Stimulated activated CD4-positive, alpha-beta T cell treated with anti-CD3 and anti-CD28 coated beads, Interleukin-12 subunit alpha, Interleukin-12 subunit beta, amount 100 ng/mL, for 24 hours (primary cell): ENCODE measurements around the gene CFD.
A peak's percentile ranks its signal among the peaks of the same experiment; 100 is the strongest.
"Not testable (repeated sequence)": the region's sequence is repeated elsewhere in the genome, so short reads cannot be mapped to it uniquely, and the experiment has no call there.

Source experiments
- DNase-seq, 2 experiments: peaks; one replicate each; pipeline ENCODE4 v3.0.0-alpha.2; 2020; ENCODE audit warnings: low read depth in 2 of 2

CFD gene

DNA sequence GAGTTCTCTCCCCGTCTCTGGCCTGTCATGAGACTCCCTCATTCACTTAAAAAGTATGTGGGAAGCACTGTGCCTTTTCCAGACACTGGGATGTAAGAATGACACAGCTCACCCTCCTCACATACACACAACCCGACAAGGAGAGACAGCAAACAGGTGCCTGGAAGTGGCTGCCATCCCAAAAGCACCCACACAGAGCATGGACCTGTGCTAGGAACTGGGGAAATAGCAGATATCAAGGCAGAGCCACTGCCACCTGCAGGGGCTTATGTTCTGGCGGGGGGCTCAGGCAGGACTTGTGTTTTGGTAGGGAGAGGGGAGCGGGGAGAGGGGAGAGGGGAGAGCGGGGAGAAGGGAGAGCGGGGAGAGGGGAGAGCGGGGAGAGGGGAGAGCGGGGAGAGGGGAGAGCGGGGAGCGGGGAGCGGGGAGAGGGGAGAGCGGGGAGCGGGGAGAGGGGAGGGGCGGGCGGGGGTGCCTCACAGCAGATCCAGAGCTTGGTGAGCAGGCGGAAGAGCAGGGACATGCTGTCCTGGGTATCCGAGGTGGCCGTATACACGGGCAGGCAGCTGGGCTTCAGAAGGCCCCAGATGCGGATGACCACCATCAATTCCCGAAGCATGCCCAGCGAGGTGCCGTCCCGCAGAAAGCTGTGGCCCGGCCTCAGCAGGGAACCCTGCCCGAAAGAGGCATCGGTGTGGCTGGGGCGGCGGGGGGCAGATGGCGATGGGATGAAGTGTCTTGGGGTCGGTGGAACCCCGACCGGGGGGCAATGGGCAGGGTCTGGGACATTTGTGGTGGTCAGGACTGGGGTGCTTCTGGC is 12.2 kb downstream of the CFD start:
- no peak for DNase-seq

DNA sequence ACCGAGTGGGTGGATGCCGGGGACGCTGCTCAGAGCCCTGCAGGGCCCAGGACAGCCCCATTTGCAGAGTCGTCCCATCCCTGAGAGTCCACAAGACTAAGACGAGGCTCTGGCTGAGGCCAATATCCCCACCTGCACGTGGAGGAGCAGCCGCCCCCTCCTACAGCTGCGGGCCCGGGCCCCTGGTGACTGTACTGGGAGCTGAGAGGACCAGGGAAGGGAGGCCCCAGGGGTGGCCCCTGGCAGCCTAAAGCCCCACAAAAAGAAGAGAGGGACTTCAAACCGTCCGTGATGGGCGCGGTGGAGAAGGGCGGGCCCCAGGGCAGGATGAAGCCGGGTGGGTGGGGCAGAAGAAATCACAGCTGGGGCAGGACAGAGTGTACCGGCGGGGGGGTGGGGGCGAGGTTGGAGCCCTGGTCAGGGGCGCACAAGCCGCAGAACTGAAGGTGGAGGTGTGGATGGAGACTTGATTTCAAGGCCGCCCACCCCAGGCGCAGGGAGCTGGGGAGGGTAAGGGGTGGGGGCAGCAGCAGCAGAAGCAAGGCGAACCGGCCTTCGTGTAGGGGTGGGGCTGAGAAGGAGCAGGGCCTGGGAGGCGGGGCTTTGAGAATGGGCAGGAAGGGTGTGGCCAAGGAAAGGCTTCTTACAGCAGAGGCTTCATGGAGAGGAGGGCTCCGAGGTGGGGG is 12.9 kb downstream of the CFD start:
- DNase-seq = peak in 1 of 2 experiments; percentile 74

DNA sequence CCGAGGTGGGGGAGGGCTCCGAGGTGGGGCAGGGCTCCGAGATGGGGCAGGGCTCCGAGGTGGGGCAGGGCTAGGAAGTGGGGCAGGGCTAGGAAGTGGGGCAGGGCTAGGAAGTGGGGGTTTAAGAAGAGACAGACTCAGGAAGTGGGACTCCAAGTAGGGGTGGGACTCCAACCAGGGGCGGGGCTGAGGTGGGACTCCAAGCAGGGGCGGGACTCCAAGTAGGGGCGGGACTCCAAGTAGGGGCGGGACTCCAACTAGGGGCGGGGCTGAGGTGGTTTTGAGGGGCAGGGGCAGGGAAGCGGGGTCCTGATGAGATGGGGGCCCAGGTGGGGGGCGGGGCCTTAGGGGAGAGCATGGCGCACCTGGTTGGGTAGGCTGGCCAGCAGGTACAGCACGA is 13.6 kb downstream of the CFD start:
- peak in 1 of 2 experiments; percentile 43 for DNase-seq

DNA sequence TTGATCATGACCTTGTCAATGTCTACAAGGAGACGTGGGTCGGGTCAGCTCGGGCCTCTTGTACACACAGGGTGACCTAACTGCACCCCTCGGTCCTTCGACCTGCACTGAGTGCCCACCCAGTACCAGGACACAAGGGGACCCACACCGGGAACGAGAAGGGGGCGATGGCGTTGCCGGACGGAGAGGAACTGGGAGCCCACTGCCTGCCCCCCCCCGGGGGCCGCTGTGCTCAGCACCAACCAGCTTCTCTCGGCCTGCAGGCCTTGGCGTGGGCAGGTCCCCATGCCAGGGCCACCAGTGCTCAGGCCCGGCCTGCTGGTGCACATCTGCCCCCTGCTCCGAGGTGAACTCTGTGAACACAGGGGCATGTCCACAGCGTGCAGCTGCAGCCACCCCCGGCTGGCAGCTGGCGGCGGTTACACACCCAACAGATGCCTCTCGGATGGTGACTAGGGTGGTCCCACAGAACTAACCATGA is 14.1 kb downstream of the CFD start:
- no peak for DNase-seq

DNA sequence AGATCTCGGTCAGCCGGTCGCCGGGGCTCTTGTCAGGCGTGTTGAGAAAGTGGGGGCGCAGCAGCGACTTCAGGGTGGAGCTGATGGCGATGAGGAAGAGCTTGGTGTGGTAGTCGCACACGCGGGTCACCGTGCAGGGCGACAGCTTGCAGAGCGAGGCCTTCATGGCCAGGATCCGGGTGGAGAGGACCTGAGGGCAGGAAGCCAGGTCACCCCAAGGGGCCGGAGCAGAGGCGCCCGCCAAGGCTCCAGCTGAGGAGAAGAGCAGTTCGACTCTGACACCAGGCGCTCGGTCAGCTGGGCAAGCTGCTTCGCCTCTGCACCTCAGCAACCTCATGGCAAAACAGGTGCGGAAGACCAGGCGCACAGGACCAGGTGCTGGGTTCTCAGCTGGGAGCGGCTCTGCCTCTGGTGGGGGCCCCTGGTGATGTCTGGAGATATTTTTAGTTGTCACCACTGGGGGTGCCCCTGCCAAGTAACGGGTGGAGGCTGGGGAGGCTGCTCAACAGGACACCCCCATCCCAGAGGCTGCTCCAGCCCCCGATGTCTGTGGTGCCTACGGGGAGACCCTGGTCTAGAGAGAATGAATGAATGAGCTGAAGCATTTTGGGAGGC is 15.9 kb downstream of the CFD start:
- DNase-seq = no peak

DNA sequence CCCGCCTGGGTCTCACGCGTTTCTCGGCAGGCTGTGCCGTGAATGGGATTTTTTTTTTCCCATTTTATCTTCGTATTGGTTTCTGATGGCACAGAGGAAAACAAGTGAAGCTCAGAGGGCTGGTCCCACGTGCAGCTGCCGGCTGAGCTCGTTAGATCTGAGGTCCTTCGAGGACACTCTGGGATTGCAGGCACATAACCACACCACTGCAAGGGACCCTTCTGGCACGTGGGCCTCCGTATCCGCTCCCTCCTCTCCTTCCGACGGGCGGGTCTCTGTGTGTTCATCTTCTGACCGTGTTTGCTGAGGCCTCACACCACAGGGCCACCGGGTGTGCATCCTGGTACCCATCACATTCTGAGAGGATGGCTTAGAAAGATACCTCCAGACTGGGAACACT is 16.6 kb downstream of the CFD start:
- no peak for DNase-seq

DNA sequence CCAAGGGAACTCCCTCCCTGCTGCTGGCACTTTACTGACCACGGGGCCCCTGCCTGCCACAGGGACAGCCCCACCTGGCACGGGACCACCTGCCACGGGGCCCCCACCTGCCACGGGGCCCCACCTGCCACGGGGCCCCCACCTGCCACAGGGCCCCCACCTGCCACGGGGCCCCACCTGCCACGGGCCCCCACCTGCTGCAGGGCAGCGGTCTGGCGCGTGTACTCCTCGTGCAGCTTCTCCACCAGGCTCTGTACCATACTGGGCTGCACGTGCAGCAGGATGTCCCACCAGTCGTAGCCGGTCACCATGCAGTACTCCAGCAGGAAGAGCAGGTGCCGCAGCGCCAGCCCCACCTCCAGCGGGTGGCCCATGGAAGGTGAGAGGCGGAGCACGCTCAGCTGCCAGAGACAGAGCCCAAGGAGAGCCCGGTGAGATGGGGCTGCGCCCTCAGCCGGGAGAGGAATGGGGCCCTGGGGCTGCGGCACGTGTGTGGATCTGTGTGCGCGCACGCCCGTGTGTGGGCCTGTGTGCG is 17.4 kb downstream of the CFD start:
- DNase-seq = no peak

DNA sequence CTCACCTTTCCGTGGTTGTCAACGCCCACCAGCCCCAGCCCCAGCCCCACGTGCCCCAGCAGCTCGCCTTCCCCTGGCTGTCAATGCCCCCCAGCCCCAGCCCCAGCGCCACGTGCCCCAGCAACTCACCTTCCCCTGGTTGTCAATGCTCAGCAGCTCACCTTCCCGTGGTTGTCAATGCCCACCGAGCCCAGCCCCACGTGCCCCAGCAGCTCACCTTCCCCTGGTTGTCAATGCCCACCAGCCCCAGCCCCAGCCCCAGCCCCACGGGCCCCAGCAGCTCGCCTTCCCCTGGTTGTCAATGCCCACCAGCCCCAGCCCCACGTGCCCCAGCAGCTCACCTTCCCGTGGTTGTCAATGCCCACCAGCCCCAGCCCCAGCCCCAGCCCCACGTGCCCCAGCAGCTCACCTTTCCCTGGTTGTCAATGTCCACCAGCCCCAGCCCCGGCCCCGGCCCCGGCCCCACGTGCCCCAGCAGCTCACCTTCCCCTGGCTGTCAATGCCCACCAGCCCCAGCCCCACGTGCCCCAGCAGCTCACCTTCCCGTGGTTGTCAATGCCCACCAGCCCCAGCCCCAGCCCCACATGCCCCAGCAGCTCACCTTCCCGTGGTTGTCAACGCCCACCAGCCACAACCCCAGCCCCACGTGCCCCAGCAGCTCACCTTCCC is 18.7 kb downstream of the CFD start:
- DNase-seq = not testable (repeated sequence)

DNA sequence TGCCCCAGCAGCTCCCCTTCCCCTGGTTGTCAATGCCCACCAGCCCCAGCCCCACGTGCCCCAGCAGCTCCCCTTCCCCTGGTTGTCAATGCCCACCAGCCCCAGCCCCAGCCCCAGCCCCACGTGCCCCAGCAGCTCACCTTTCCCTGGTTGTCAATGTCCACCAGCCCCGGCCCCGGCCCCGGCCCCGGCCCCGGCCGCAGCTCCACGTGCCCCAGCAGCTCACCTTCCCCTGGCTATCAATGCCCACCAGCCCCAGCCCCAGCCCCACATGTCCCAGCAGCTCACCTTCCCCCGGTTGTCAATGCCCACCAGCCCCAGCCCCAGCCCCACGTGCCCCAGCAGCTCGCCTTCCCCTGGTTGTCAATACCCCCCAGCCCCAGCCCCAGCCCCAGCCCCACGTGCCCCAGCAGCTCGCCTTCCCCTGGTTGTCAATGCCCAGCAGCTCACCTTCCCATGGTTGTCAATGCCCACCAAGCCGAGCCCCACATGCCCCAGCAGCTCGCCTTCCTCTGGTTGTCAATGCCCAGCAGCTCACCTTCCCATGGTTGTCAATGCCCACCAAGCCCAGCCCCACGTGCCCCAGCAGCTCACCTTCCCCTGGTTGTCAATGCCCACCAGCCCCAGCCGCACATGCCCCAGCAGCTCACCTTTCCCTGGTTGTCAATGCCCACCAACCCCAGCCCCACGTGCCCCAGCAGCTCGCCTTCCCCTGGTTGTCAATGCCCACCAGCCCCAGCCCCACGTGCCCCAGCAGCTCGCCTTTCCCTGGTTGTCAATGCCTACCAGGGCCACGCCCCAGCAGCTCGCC is 19.5 kb downstream of the CFD start:
- not testable (repeated sequence) for DNase-seq

DNA sequence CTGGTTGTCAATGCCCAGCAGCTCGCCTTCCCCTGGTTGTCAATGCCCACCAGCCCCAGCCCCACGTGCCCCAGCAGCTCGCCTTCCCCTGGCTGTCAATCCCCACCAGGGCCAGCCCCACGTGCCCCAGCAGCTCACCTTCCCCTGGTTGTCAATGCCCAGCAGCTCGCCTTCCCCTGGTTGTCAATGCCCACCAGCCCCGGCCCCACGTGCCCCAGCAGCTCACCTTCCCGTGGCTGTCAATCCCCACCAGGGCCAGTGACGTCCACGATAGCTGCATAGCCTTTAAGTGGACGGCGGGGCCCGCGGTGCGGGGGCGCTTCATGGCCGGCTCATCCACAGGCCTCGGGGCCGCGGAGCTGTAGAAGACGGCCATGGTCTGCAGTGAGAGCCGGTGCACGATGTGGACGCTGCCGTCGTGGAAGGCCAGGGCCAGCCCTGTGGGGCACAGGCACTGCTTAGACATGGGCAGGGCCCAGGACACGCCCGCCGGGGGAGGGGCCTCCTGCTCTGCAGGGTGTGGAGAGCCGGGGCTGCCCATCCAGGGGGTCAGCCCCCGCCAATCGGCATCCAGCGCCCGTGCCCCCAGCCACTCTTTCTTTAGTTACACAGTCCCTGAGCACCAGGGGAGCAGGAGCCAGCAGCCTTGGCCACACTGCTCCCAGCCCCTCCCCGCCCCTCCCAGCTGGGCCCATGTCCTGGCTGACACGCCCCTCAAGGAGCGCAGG is 20.4 kb downstream of the CFD start:
- no peak for DNase-seq

DNA sequence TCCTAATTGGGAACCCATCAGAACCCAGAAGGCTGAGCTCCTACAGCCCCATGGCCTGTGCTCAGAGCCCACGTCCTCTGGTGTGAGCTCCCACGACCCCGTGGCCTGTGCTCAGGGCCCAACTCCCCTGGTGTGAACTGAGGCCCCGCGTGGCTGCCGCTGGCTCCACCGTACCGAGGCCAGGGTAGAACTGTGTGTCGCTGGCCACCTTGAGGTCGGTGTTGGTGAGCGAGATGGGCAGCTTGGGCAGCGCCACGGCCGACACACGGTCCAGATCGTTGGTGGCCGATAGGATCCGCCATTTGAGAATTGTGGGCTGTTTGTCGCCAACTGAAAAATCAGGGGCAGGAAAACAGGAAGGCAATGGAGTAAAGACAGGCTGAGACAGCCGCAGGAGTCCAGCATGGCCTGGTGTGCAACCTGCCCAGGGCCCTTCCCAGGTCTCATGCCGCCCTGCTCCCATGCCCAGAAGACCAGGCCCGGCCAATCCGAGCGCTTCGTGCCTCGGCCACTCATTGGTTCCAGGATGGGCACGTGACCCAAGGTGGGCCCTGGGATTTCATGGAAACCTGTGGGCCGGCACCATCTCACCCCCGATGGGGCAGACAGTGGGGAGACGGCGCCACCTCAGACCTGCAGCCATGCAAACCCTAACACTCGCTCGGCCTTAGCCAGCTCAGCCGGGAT is 22.1 kb downstream of the CFD start:
- no peak for DNase-seq

DNA sequence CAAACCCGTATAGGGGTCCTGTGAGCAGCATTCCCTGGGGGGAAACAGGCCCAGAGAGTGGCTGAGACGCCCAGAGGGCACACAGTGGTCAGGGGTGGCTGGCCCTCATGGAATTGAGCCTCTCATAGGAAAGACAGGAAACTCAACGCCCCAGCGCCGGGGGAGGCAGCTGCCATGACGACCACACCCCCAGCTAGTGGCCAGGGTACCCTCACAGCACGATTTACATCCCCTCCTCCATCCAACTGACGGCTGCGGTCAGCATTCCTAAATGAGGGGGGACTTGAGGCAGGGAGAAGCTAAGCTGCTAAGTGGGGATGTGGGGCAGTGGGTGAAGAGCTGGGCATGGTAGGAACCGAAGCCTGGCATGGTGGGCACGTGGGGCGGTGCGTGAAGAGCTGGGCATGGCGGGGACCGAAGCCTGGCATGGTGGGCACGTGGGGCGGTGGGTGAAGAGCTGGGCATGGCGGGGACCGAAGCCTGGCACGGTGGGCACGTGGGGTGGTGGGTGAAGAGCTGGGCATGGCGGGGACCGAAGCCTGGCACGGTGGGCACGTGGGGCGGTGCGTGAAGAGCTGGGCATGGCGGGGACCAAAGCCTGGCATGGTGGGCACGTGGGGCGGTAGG is 23.5 kb downstream of the CFD start:
- DNase-seq = no peak

DNA sequence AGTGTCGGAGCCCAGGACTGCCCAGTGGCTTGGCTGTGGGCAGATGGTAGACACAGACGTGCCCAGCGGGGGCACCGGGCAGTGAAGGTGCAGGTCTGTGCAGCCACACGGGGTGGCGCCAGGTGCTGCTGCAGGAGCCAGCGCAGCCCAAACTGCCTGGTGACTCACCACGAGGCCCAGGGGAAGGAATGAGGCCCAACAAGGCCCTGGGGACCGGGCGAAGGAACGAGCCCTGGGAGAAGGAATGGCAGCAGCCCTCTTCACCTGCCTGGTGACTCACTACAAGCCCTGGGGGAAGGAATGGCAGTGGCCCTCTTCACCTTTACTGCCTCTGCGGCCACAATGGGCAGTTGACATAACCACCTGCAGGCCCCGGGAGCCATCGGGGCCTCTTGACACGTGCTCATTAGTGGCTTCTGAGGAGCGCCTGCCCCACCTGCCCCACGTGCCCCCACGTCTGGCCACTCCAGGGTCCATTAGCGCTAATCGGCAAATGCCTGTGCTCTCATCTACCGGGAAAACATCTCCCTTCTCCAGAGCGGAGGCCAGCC is 24.3 kb downstream of the CFD start:
- DNase-seq = no peak

DNA sequence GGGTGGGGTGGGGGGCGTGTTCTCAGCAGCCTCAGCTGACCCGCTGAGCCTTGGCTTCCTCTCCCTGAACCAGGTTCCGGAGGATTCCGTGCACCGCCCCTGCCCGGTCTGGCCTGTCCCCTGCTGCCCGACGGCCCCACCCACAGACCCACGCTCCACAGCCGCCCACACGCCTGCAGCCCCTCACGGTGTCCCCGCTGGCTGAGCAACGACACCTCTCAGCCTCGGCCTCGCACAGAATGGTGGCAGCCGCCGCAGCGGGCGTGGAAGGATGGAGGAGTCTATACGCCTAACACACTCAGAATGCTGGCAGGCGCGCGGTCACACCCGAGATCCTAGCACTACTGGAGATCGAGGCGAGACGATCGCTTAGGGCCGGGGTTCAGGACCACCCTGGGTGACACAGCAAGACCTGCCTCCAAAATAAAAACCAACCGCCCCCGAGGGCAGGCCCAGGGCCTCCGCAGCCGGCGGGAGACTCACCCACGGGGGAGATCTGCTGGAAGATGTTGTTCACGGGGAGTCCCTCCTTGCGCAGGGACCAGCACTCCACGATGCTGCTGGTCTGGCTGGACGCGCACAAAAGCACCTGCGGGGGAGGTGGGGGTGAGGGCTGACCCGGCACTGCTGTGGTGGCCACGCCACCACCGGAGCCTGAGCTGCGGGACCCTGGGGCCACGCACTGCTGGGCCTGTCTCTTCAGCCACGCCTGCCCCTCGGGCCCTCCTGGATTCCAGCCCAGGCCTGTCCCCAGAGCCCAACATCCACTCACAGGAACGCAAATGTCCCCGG is 25.2 kb downstream of the CFD start:
- DNase-seq = no peak

DNA sequence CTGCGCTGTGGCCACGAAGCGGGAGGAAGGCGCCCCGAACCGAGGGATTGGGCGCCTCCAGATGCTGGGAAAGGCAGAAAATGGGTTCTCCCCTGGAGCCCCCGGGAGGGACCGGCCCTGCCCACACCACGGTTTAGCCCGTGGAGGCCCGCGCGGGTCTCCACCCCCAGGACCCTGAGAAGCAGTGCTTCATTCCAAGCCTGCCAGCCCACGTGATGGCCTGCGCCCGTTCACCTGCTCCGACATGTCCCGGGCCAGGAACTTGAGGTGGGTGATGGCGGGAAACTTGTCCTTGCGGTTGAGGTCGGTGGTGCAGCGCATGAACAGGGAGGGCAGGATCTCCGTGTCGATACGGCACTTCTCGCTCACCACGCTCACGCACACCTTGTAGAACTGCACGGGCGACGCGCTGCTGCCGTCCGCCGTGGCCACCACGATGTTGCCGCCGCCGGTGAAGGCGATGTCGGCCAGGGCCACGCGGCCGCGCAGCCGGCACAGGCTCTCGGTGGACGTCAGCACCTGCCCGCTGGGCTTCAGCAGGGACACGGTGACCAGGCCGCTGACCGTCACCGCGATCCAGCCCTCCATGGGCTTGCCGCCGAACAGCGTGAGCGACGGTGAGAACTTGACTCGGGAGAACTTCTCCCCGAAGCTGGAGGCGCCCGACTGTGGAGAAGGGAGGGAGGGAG is 26.2 kb downstream of the CFD start:
- no peak for DNase-seq

DNA sequence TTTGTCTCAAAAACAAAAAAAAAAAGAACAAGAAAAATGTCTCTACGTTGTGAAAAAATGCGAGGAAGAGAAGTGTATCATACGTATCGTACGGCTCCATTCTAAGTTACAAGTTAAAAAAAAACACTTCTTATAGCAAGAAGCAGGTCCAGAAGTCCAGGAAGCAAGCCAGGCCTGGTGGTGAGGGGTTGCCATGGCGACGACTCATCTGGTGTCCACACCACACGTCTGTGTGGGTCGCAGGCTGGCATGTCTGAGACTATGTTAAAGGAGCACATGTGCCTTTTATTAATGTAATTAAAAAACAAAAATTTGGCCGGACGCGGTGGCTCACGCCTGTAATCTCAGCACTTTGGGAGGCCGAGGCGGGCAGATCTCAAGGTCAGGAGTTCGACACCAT is 27.6 kb downstream of the CFD start:
- DNase-seq = no peak

DNA sequence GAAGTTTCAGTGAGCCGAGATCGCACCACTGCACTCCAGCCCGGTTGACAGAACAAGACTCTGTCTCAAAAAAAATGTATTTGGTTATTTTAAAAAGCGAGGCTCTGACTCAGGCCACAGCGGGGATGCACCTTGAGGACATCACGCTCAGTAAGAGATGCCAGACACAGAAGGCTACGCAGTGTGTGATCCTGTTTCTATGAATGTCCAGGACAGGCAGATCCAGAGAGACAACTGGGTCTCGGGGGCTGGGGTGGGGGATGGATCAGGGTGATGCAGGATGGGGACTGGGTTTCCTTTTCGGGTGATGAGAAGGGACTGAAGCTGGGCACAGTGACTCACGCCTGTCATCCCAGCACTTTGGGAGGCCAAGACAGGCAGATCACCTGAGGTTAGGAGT is 28.1 kb downstream of the CFD start:
- DNase-seq = no peak
